Stimulated activated effector memory CD8-positive, alpha-beta T cell treated with anti-CD3 and anti-CD28 coated beads, Interleukin-12 subunit alpha, Interleukin-12 subunit beta, amount 100 ng/mL, for 72 hours (primary cell): ENCODE data around the gene ITPRID1.

ENCODE experiments used
- ATAC-seq: fragments of 150-1000 bp; cut with Tn5 transposase; 2 replicates; pipeline ENCODE4 v1.10.0; 2021
- DNase-seq, 2 donors: peaks; one replicate each; pipeline ENCODE4 v3.0.0; 2021 to 2022; ENCODE audit warnings: low spot score in 2 of 2
- H3K27ac Mint-ChIP-seq: one replicate; pipeline ENCODE4 v1.8.0; 2022; ENCODE audit warnings: mild to moderate bottlenecking, mixed read lengths
- H3K36me3 Mint-ChIP-seq: one replicate; pipeline ENCODE4 v1.8.0; 2022; ENCODE audit warnings: mild to moderate bottlenecking, mixed read lengths
- H3K4me1 Mint-ChIP-seq: one replicate; pipeline ENCODE4 v1.8.0; 2022; ENCODE audit warnings: mixed read lengths
- H3K4me3 Mint-ChIP-seq: one replicate; pipeline ENCODE4 v1.8.0; 2022; ENCODE audit warnings: mild to moderate bottlenecking, mixed read lengths
- H3K9me3 Mint-ChIP-seq: one replicate; pipeline ENCODE4 v1.8.0; 2022; ENCODE audit warnings: mixed read lengths

Gene ITPRID1

DNA sequence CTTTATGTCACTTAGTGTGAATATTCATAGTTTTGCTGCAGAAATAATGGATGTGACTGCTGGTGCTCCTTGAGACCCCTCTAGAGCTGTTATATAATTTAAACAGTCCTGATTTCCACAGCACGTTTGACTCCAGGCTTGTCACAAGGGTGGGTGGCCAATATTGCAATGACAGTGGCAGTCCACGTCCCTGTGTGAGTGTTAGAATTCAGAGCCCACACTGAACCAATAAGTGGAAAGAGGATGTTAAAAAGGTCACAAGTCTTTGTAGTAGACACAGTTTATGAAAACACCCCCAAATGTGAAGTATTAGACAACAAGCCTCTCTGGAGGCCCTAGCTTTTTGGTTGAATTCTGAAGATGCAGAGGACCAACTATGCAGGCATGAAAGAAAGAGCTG is 175.1 kb downstream of the ITPRID1 start:
- no peak for DNase-seq
- Mint-ChIP-seq H3K4me1 (no peaks in the 10 kb centered on the region), H3K36me3 (no peaks in the 10 kb centered on the region), H3K27ac (no peak overlapping the region), H3K4me3 (no peak overlapping the region), H3K9me3 (peaks cover 6% of the 10 kb centered on the region)
- no peak for ATAC-seq

DNA sequence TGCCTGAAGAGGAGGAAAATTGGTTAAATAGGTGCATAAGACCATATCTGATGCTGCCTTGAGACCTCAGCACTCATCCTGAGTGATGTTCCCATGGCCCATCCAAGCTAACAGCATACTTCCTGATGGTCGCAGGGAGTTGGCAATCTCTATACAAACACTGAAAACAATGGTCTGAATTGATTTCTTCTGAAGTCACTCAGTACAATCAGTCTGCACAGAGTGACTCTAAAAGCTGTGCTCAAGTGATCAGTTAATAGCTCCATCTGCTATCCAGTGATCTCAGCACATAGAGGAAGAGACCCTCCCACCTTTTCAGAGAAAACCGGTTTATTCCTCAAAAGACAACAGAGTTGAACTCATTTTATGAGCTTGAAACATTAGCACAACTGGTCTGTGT is 177.0 kb downstream of the ITPRID1 start:
- no peak overlapping the region for H3K4me3 Mint-ChIP-seq
- peaks cover 12% of the 10 kb centered on the region for H3K9me3 Mint-ChIP-seq
- no peaks in the 10 kb centered on the region for H3K36me3 Mint-ChIP-seq
- H3K27ac Mint-ChIP-seq: no peak overlapping the region
- no peak for ATAC-seq
- no peak for DNase-seq
- H3K4me1 Mint-ChIP-seq: no peaks in the 10 kb centered on the region

DNA sequence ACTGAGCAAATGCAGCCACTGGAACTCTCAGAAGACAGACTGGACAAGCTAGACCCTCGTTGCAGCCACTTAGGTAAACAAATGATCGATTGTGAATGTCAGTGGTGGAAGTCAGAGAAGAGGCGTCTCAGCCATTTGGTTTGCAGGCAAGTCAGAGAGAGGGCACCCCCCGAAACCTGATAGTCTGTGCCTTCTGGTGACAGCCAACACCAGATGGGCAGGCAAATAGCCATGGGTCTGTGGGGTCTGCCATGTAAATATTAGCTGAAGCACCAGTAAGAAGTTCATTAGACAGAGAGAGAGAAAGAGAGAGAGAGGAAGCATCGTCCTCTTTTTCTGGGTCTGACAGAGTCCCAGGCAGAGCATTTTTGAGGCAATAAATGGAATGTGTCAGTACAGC is 178.6 kb downstream of the ITPRID1 start:
- Mint-ChIP-seq H3K36me3 (no peaks in the 10 kb centered on the region), H3K9me3 (peaks cover 12% of the 10 kb centered on the region), H3K4me3 (no peak overlapping the region), H3K4me1 (no peaks in the 10 kb centered on the region), H3K27ac (no peak overlapping the region)
- no peak for DNase-seq
- ATAC-seq: no peak

DNA sequence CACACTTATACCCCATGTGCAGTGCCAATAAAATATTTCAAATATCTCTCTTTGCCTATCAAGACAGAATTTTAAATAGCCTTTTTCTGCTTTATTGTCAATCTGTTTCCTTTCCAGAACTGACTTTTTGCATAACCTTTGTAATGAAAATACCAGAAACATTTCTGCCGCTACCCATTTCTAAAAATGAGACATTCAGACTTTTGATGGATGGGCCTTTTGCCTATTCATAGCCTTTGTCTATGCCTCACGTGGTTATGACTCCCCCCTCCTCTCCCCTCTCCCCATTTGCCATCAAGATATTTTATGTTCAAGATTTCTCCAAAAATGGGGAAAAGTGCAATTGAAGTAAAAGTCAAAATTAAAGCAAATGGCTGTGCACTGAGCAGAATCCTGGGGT is 179.0 kb downstream of the ITPRID1 start:
- Mint-ChIP-seq H3K9me3 (peaks cover 12% of the 10 kb centered on the region), H3K27ac (no peak overlapping the region), H3K4me3 (no peak overlapping the region), H3K36me3 (no peaks in the 10 kb centered on the region), H3K4me1 (no peaks in the 10 kb centered on the region)
- ATAC-seq (no peak), DNase-seq (no peak)

DNA sequence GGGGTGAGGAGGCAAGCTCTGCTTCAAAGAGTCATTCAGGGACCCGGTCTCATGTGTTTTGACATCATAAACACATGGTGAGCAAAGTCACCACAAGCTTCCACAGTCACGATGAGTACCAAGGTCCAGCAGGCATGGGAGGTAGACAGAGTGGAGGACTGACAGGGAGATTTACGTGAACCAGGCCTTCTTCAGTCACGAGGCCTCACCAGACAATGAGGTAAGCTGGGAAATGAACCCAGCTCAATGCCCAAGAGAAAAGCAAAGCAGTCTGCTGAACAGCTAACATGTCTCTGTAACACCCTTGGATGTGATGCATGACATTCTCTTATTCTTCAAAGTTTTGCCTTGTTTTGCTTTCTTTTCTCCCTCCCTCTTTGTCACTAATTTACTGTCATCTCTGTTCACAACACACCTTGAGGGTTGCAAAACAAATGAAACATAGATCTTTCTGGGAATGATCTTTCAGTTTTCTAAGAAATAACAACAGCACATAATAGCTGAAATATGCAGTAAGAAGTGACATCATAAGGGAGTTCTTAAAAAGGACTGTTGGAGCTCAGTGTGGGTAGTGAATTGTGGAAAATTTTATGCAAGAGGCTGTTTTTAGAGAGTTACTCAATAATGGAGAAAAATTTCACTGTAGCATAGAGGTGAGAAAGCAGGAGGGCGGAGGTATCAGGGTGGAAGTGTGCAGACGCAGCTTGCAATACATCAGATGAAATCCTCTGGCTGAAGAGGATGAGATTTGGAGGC is 182.1 kb downstream of the ITPRID1 start:
- H3K4me3 Mint-ChIP-seq: no peak overlapping the region
- H3K27ac Mint-ChIP-seq: no peak overlapping the region
- no peak for ATAC-seq
- no peak for DNase-seq
- no peaks in the 10 kb centered on the region for H3K36me3 Mint-ChIP-seq
- H3K4me1 Mint-ChIP-seq: no peaks in the 10 kb centered on the region
- H3K9me3 Mint-ChIP-seq: peaks cover 9% of the 10 kb centered on the region

DNA sequence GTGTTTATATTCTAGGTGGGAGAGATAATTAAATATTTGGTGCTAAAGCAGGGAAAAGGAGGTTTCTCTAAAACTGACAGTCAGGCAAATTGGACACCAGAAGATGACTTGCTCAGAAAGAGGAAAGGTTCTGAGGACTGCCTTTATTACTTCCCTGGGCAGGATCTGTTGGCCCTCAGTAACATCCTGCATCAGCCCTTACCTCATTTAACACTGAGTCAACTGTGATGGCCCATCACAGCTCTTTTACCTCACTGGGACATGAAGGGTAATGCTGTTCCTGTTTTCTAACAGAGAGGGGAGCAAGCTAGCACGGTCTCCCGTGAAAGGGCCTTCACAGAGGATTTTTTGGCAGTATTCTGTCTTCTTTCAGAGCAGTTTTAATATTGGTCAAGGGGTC is 185.2 kb downstream of the ITPRID1 start:
- no peak overlapping the region for H3K4me3 Mint-ChIP-seq
- no peaks in the 10 kb centered on the region for H3K4me1 Mint-ChIP-seq
- H3K9me3 Mint-ChIP-seq: peaks cover 11% of the 10 kb centered on the region
- DNase-seq (no peak), ATAC-seq (no peak)
- H3K36me3 Mint-ChIP-seq: no peaks in the 10 kb centered on the region
- H3K27ac Mint-ChIP-seq: no peak overlapping the region

DNA sequence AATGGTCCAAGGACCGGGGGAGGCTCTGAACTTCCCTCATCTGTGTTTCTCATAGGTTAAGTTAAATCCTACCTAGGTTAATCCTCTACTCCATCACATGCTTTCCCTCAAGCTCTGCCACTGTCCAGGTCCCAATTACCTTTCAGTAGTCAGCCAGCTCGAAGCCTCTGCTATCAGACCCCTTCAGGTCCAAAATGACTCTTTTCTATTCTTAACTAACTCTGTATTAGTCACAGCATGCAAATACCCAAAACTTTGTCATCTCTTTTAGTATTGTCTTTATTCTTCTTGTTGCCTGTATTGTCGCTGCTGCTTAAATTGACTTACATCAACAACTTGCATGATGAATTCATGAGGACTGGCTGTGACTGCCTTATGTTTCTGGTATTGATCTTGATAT is 188.5 kb downstream of the ITPRID1 start:
- Mint-ChIP-seq H3K4me3 (no peak overlapping the region), H3K4me1 (no peaks in the 10 kb centered on the region), H3K36me3 (no peaks in the 10 kb centered on the region), H3K27ac (no peak overlapping the region), H3K9me3 (peaks cover 8% of the 10 kb centered on the region)
- ATAC-seq: no peak
- no peak for DNase-seq

DNA sequence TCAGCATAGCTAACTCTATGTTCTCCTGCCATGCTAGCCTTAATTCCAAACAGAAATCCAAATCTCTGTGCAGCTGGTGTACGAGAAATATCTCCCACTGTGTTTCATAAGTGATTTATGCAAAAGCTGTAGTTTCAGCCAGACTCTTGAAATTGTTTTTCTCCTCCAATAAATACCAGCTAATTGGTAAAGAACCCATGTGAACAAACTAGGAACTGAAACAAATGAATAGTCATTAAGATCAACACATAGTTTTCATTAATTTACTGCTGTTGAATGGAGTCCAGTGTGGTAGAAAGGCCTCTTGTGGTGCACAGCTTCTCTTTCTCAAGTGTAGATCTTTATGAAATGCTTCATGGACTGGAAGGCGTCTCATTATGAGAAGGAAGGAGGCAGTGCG is 191.5 kb downstream of the ITPRID1 start:
- Mint-ChIP-seq H3K4me3 (no peak overlapping the region), H3K36me3 (no peaks in the 10 kb centered on the region), H3K27ac (no peak overlapping the region), H3K9me3 (peaks cover 8% of the 10 kb centered on the region), H3K4me1 (no peaks in the 10 kb centered on the region)
- ATAC-seq: no peak
- DNase-seq: no peak

DNA sequence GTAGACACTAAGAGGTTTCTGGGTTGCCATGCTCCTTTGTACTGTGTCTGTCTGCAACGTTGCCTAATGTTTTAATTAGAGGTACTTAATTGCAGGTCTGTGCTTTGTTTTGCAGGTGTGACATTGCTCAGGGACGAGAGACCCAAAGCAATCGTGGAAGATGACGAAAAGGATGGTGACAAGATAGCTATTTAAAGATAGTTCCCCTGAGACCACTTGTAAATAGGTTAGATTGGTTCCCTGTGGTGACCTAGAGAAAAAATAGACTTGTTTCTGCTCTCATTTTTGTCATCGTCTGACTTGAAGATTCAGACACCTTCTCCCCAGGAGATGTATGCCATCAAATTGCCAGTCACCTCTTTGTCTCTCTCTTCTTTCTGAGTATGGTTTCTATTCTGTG is 193.2 kb downstream of the ITPRID1 start:
- ATAC-seq: no peak
- no peaks in the 10 kb centered on the region for H3K36me3 Mint-ChIP-seq
- no peak for DNase-seq
- no peak overlapping the region for H3K27ac Mint-ChIP-seq
- no peak overlapping the region for H3K4me3 Mint-ChIP-seq
- H3K4me1 Mint-ChIP-seq: no peaks in the 10 kb centered on the region
- H3K9me3 Mint-ChIP-seq: peaks cover 7% of the 10 kb centered on the region
